Uterus (tissue), 4 donors: ENCODE data around the gene NUP85. TPM values are rescaled to one million over a fixed set of nuclear protein-coding genes. Genes with fewer than 3 reads are reported as not detected.

Experiments used
- DNase-seq, 2 donors: peaks; one replicate each; pipeline ENCODE4 v3.0.0-alpha.2; 2019 to 2020
- H3K27ac ChIP-seq, 2 donors: fragments of 200-600 bp; sonication (generic); 1 replicate in 1 of 2; 2 replicates in 1 of 2; pipeline ENCODE4 v1.5.1; 2016 to 2018
- H3K27me3 ChIP-seq, 2 donors: fragments of 200-600 bp; sonication (generic); one replicate each; pipeline ENCODE4 v1.5.1; 2018 to 2019; ENCODE audit warnings: control low read depth in 1 of 2
- H3K36me3 ChIP-seq, 2 donors: fragments of 200-600 bp; sonication (generic); one replicate each; pipeline ENCODE4 v1.5.1; 2019; ENCODE audit warnings: control low read depth in 1 of 2
- H3K4me1 ChIP-seq, 2 donors: fragments of 200-600 bp; sonication (generic); one replicate each; pipeline ENCODE4 v1.5.1; 2018 to 2019; ENCODE audit warnings: control low read depth in 1 of 2
- H3K4me3 ChIP-seq, 2 donors: fragments of 200-600 bp; sonication (generic); 1 replicate in 1 of 2; 2 replicates in 1 of 2; pipeline ENCODE4 v1.5.1; 2018 to 2019; ENCODE audit warnings: mild to moderate bottlenecking in 1 of 2
- H3K9me3 ChIP-seq, 2 donors: fragments of 200-600 bp; sonication (generic); one replicate each; pipeline ENCODE4 v1.5.1; 2019; ENCODE audit warnings: control low read depth in 1 of 2
- POLR2A ChIP-seq, 2 donors: fragments of 450-650 bp; IDR thresholded peaks; one replicate each; pipeline ENCODE4 v1.6.1; 2016; ENCODE audit warnings: antibody characterized with exemption in 2 of 2, mild to moderate bottlenecking in 1 of 2, moderate library complexity in 1 of 2
- intact Hi-C: fragments of 100-400 bp; cut with DNase I; formaldehyde crosslinking; loops from one replicate; pipeline ENCODE4 v1.15.1; 2023; ENCODE audit warnings: low total_unique reads
- total RNA-seq, 4 donors: library from RNA; depleted of rRNA in 3 of 4; stranded (reverse); fragments of >200 nt in 3 of 4; gene quantifications; one replicate each; pipeline versions ENCODE4 v1.1.0 to v1.2.4, GENCODE V29; 2014 to 2023
- TF ChIP-seq, protein P1 (sequence below), 4 experiments: fragments of 200-600 bp in 2 of 4; fragments of 450-650 bp in 2 of 4; sonication (generic) in 2 of 4; IDR thresholded peaks; one replicate each; pipeline ENCODE4 v1.5.1; 2016 to 2019; ENCODE audit warnings: antibody characterized with exemption in 4 of 4, mild to moderate bottlenecking in 2 of 4, moderate library complexity in 1 of 4
- donor health status: DM: yes; HTN: yes; CAD: no.

Gene NUP85
- total RNA-seq, 4 donors from 2014 or later: 17.1 to 108 (median 39.1) TPM

DNA sequence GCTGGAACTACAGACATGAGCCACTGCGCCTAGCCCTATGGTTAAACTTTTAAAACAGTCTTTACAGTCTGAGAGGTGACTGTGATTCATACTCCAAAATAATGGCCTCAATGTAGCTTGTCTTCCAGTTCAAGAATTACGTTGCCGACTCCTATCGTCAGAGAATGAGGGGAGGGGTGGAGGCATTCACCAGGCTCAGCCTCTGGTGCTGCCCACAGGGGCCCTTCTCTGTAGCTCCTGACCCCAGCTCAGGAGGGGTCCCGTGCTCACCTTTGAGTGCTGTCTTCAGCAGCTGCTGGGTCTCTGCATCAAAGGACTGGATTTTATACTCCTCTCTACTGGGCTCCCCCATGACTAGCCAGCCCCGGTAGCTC, 64.4 kb downstream of the NUP85 start:
- intact Hi-C loops: no loop called here
- Histone ChIP-seq H3K27ac (peak overlapping the region; percentile 94 to 98), H3K27me3 (no peaks in the 10 kb centered on the region), H3K4me3 (peak overlapping the region; percentile 86 to 96), H3K4me1 (peaks cover 0 to 11% of the 10 kb centered on the region in 2 donors), H3K9me3 (no peaks in the 10 kb centered on the region), H3K36me3 (no peaks in the 10 kb centered on the region)
- TF ChIP-seq POLR2A (IDR thresholded peaks at IDR 0.05): no peak
- TF ChIP-seq, protein P1, sequence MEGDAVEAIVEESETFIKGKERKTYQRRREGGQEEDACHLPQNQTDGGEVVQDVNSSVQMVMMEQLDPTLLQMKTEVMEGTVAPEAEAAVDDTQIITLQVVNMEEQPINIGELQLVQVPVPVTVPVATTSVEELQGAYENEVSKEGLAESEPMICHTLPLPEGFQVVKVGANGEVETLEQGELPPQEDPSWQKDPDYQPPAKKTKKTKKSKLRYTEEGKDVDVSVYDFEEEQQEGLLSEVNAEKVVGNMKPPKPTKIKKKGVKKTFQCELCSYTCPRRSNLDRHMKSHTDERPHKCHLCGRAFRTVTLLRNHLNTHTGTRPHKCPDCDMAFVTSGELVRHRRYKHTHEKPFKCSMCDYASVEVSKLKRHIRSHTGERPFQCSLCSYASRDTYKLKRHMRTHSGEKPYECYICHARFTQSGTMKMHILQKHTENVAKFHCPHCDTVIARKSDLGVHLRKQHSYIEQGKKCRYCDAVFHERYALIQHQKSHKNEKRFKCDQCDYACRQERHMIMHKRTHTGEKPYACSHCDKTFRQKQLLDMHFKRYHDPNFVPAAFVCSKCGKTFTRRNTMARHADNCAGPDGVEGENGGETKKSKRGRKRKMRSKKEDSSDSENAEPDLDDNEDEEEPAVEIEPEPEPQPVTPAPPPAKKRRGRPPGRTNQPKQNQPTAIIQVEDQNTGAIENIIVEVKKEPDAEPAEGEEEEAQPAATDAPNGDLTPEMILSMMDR (IDR thresholded peaks at IDR 0.05): no peak
- DNase-seq: no peak

DNA sequence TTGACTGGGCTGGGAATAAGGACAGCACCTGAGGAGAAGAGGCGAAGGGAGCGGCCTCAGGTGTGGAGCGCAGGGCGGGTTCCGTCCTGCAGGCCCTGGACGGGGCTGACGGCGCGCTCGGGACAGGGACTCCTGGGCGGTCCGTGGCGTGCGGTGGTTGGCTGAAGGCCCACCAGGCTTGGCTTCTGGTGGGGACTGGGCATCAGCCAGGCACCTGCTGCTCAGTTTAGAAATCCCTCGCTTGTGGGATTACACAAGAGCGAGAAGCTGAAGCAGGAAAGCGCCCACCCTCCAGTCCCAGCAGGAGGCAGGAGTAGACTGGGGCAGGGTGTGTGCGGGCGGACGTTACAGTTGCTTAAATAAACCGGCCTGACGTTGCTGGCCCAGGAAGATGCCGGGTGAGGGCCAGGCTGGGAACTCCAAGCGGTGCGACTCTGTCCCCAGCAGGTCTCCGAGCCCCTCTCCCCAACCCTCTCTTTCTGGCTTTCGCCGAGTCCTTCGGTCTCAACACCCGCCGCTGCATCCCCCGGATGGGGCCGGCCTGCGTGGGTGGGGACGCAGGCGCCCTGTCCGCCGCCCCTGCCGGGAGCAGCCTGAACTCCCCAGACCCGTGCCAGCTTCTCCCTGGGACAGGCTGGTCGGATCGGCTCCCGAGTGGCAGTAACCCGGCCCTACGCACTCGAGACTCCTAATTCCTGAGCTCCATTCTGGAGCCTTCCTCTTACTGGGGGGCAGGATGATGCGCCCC, 64.9 kb downstream of the NUP85 start:
- peak; percentile 60 to 65 for DNase-seq
- Histone ChIP-seq H3K9me3 (no peaks in the 10 kb centered on the region), H3K4me1 (peaks cover 0 to 11% of the 10 kb centered on the region in 2 donors), H3K27ac (peak overlapping the region; percentile 94 to 98), H3K4me3 (peak overlapping the region; percentile 86 to 96), H3K27me3 (no peaks in the 10 kb centered on the region), H3K36me3 (no peaks in the 10 kb centered on the region)
- no peak for TF ChIP-seq POLR2A (IDR thresholded peaks at IDR 0.05)
- TF ChIP-seq, protein P1 (IDR thresholded peaks at IDR 0.05): peak in 3 of 4 experiments; percentile 15 to 36 (median 22)
- intact Hi-C loops: no loop called here

DNA sequence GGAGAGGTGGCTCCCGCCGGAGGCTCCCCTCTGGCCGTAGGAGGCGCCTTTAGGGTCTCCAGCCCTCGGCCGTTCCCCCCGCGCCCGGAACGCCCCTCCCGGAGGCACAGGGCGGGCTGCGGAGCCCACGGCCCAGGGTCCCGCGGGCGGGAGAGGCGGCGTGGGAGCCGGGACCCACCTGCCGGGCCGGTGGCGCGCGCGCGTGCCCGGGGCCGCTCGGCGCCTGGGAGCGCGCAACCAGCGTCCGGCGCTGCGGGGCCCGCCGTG, 65.4 kb downstream of the NUP85 start, which contains the start of gene MIF4GD:
Gene MIF4GD (minus strand): TSS at position 266 of the 267 bp plus-strand sequence. CDS start 1,036 bp downstream, outside the sequence.
- Histone ChIP-seq H3K4me1 (peaks cover 0 to 11% of the 10 kb centered on the region in 2 donors), H3K27ac (peak within 1 kb of the TSS; percentile 94 to 98), H3K36me3 (no peaks in the 10 kb centered on the region), H3K27me3 (no peaks in the 10 kb centered on the region), H3K9me3 (no peaks in the 10 kb centered on the region), H3K4me3 (peak within 1 kb of the TSS; percentile 86 to 96)
- intact Hi-C loops: no loop called here
- DNase-seq: no peak
- peak; percentile 11 to 76 for TF ChIP-seq POLR2A (IDR thresholded peaks at IDR 0.05)
- TF ChIP-seq, protein P1 (IDR thresholded peaks at IDR 0.05): no peak

DNA sequence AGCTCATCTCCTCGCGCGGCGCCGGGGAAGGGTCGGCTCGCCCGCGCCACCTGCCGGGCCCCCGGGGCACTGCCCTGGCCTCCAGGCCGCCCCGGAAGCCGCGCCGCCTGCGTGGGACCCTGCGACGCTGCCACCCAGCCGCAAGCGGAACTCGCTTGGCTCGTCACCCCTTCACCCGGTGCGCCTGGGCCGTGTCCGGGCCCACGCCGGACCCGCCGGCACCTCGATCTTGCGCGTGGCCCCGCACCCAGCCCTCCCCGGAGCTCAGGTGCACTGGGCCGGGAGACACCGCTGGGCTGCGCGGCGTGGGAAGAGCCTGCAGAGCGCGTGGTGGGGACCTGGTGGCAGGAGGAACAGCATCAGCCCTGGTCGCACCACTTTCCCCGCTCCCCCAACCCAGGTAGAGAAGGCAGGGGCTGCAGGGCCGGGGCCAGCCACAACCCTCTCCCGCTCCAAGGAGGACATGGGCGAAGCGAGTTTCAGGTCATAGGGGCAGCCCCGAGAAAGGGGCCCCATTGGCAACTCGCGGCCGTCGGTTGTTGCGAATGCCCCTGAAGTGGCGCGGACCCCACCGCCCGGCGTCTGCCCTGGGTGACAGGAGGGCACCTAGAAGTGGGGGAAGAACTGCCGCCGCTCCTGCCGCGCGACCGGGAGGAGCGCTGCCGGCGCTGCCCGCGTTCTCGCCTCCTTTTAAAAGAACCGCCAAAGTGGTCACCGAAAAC, 65.9 kb downstream of the NUP85 start:
- Histone ChIP-seq H3K4me1 (peaks cover 0 to 11% of the 10 kb centered on the region in 2 donors), H3K27me3 (no peaks in the 10 kb centered on the region), H3K27ac (peak overlapping the region; percentile 79 to 94), H3K9me3 (no peaks in the 10 kb centered on the region), H3K4me3 (peak overlapping the region; percentile 52 to 96), H3K36me3 (no peaks in the 10 kb centered on the region)
- peak; percentile 62 to 81 for DNase-seq
- intact Hi-C loops: no loop called here
- TF ChIP-seq, protein P1 (IDR thresholded peaks at IDR 0.05): peak; percentile 34 to 99 (median 94)
- peak in 1 of 2 donors; percentile 42 for TF ChIP-seq POLR2A (IDR thresholded peaks at IDR 0.05)
